ENCODE measurements around the gene TRIM17.

- TF ChIP-seq POLR2AphosphoS5 (IDR thresholded peaks at IDR 0.05), result no peak
- TF ChIP-seq CTCF (IDR thresholded peaks at IDR 0.05), result no peak
These were observed 13.4 kb downstream of the TRIM17 start for GRCh38 chr1:228403231-228403631.

Data from breast epithelium (tissue), 3 donors.